Suppressor macrophage treated with lipopolysaccharide for 4 hours (primary cell): ENCODE measurements around the gene KIF1A.
"Not testable (repeated sequence)": the region's sequence is repeated elsewhere in the genome, so short reads cannot be mapped to it uniquely, and the experiment has no call there.

Experiments used
- DNase-seq: peaks from one replicate; pipeline ENCODE4 v3.0.0-alpha.2; 2020

Gene KIF1A

GRCh38 chr2:240678909-240679308 lies 141.1 kb downstream of the KIF1A start:
- not testable (repeated sequence) for DNase-seq

GRCh38 chr2:240678043-240678442 lies 142.0 kb downstream of the KIF1A start:
- not testable (repeated sequence) for DNase-seq

- not testable (repeated sequence) for DNase-seq
These were observed 144.7 kb downstream of the KIF1A start for GRCh38 chr2:240675345-240675744.

- not testable (repeated sequence) for DNase-seq
These were observed 145.4 kb downstream of the KIF1A start for GRCh38 chr2:240674461-240675184.

- no peak for DNase-seq
These were observed 147.3 kb downstream of the KIF1A start for GRCh38 chr2:240672701-240673190.

GRCh38 chr2:240672076-240672700 lies 147.8 kb downstream of the KIF1A start:
- DNase-seq: no peak

- no peak for DNase-seq
These were observed 149.1 kb downstream of the KIF1A start for GRCh38 chr2:240670950-240671349.

GRCh38 chr2:240670402-240670801 lies 149.6 kb downstream of the KIF1A start:
- no peak for DNase-seq

- DNase-seq: no peak
These were observed 155.4 kb downstream of the KIF1A start for GRCh38 chr2:240664622-240665021.
